RWPE2 (cell line): ENCODE measurements around the gene TFEB.

Experiments used
- ATAC-seq: fragments of 200-7000 bp; cut with Tn5 transposase; 3 replicates; pipeline ENCODE4 v1.9.1; 2021; ENCODE audit warnings: low read depth
- DNase-seq: peaks from one replicate; pipeline ENCODE4 v3.0.0-alpha.2; 2020; ENCODE audit warnings: low spot score
- H3K27ac ChIP-seq: fragments of 450-650 bp; 2 replicates; pipeline ENCODE4 v1.5.1; 2017; ENCODE audit warnings: mild to moderate bottlenecking; ENCODE audit not compliant: poor library complexity, severe bottlenecking
- H3K27me3 ChIP-seq: fragments of 250-450 bp; sonication (Bioruptor Pico); 2 replicates; pipeline ENCODE4 v1.5.1; 2021; ENCODE audit warnings: mild to moderate bottlenecking, moderate library complexity; ENCODE audit not compliant: insufficient read depth, poor library complexity, severe bottlenecking
- H3K36me3 ChIP-seq: fragments of 250-450 bp; sonication (Bioruptor Pico); 2 replicates; pipeline ENCODE4 v1.5.1; 2020; ENCODE audit warnings: low read depth, mild to moderate bottlenecking, moderate library complexity
- H3K4me1 ChIP-seq: fragments of 250-450 bp; sonication (Bioruptor Pico); 2 replicates; pipeline ENCODE4 v1.5.1; 2021; ENCODE audit warnings: mild to moderate bottlenecking, moderate library complexity; ENCODE audit not compliant: insufficient read depth, poor library complexity, severe bottlenecking
- H3K4me3 ChIP-seq: fragments of 250-450 bp; sonication (Bioruptor Pico); 2 replicates; pipeline ENCODE4 v1.5.1; 2021; ENCODE audit warnings: mild to moderate bottlenecking, moderate library complexity; ENCODE audit not compliant: severe bottlenecking
- H3K9me3 ChIP-seq: fragments of 250-450 bp; sonication (Bioruptor Pico); 2 replicates; pipeline ENCODE4 v1.5.1; 2021; ENCODE audit warnings: mild to moderate bottlenecking, moderate library complexity; ENCODE audit not compliant: severe bottlenecking
- TF ChIP-seq, protein P1 (sequence below): fragments of 450-650 bp; IDR thresholded peaks from one replicate; pipeline ENCODE4 v1.5.1; 2017; ENCODE audit warnings: mild to moderate bottlenecking, moderate library complexity; ENCODE audit not compliant: poor library complexity, severe bottlenecking

Gene TFEB

DNA sequence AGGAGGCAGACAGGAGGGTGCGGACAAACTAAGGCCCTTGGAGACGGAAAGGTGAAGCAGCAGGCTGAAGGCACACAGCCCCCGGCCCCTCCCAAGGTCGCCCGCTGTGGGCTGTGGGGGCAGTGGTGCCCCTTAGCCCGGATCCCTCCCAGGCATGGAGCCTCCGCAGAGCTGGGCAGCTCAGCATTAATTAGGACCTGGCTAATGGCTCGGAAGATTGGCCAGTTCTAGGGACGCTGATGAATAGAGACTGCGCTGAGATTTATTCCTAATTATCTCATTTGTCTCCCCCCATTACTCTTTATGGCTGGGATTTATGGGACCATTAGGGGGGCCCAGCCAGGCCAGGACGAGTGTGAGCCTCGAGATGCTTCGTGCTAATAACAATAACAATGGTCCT lies 76.8 kb downstream of the TFEB start:
- no peaks in the 10 kb centered on the region for H3K36me3 ChIP-seq
- H3K4me3 ChIP-seq, result no peak overlapping the region
- no peak for ATAC-seq
- no peak for DNase-seq
- no peak overlapping the region for H3K27ac ChIP-seq
- H3K4me1 ChIP-seq, result peaks cover 7% of the 10 kb centered on the region
- TF ChIP-seq, protein P1, sequence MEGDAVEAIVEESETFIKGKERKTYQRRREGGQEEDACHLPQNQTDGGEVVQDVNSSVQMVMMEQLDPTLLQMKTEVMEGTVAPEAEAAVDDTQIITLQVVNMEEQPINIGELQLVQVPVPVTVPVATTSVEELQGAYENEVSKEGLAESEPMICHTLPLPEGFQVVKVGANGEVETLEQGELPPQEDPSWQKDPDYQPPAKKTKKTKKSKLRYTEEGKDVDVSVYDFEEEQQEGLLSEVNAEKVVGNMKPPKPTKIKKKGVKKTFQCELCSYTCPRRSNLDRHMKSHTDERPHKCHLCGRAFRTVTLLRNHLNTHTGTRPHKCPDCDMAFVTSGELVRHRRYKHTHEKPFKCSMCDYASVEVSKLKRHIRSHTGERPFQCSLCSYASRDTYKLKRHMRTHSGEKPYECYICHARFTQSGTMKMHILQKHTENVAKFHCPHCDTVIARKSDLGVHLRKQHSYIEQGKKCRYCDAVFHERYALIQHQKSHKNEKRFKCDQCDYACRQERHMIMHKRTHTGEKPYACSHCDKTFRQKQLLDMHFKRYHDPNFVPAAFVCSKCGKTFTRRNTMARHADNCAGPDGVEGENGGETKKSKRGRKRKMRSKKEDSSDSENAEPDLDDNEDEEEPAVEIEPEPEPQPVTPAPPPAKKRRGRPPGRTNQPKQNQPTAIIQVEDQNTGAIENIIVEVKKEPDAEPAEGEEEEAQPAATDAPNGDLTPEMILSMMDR, result no peak
- H3K27me3 ChIP-seq, result peaks cover 3% of the 10 kb centered on the region
- H3K9me3 ChIP-seq, result no peaks in the 10 kb centered on the region

DNA sequence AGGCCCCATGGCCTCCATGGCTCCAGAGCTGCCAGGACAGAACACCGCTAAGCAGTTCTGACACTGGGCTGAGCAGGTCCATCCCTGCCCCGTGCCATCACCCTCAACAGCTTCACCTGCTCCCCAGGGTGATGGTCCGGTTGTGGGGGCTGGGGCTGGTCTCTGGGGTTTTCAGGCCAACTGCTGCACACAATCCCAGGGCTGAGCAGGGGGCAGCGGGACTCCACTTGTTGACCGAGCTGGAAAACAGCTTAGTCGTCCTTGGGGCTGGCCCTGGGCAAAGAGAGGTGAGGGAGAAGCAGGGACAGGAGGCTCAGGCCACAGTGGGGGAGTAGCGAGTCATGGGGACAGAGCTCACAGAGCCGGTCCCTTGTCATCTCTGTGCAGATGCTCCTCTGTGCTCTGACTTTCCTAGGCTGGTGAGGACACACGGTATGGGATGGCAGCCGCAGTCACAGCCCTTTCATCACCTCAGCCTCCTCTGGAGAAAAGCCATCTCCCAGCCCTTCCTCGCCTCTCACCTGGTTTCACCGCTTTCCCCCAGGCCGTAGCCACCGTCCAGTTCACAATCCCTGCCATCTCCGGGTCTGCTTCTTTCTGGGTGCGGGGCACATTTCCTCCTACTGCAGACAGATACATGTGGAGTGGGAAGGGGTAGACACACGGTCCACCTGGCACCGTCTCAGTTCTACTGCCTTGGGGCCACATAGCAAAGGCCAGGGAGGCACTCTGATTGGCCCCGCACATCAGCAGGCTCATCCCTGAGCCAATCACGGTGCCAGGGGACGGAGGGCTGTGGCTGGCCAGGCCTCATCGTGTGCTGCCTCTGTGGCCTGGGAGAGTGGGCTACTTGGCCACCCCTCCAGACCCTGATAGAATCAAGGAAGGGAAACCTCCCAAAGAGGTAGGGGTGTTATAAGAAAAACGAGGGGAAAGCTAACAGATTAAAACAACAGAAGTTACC lies 78.0 kb downstream of the TFEB start:
- ATAC-seq, result no peak
- no peak overlapping the region for H3K27ac ChIP-seq

DNA sequence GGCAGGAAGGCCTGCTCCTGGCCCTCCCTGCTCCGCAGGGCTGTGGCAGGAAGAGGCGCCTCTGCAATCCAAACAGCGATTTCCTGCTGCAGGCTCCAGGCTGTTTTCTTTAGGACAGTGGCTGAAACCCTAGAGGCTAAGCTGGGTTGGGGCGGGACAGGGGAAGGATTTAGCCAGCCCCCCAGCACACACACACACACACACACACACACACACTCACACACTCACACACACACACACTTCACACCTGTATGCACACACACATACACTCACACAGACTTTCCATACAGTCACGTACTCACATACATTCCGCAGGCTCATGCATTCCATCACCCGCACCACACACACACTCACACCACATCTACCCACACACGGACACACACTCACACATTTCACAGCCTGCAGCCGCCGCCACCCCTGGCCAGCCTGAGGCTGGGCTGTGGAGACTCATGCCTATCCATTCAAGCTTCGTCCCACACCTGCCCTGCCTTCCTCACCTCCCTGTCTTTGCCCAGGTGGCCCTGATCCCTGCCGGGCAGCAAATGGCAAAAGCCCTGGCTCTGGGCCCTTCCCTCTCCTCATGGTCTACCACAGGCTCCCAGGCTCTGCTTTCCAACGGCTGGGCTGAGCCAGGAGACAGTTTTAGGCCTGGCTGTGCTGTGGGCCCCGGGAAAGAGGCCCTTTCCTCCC lies 79.3 kb downstream of the TFEB start:
- peak; percentile 37 for ATAC-seq
- TF ChIP-seq, protein P1, result no peak
- peak overlapping the region; percentile 27 for H3K27ac ChIP-seq
- no peak for DNase-seq
- H3K9me3 ChIP-seq, result no peaks in the 10 kb centered on the region
- no peaks in the 10 kb centered on the region for H3K27me3 ChIP-seq
- peaks cover 7% of the 10 kb centered on the region for H3K4me1 ChIP-seq
- peaks cover 18% of the 10 kb centered on the region for H3K36me3 ChIP-seq
- H3K4me3 ChIP-seq, result no peak overlapping the region

More for the DNA sequence above, 78.0 kb downstream of the TFEB start:
- Histone ChIP-seq H3K4me3 (no peak overlapping the region), H3K27me3 (peaks cover 3% of the 10 kb centered on the region), H3K36me3 (peaks cover 7% of the 10 kb centered on the region; the same call in 1 of the 2 replicates), H3K4me1 (peaks cover 7% of the 10 kb centered on the region), H3K9me3 (no peaks in the 10 kb centered on the region)
- TF ChIP-seq, protein P1, result no peak
- DNase-seq, result no peak

DNA sequence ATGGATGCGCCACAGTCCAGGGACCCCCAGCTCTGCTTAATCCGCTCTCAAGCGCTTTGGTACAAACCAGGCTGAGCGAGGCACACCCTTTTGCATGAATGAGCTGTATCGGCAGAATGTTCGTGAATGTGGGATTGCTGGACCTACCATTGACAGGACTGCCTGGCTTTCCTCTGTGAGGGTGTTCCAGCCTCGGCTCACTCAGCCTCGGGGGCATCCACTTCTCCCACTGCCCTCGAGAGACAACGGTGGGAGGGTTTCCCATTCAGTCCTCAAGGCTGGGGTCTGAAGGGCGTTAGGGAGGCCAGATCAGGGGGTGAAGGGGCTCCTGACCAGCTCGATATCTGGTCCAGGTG lies 79.8 kb downstream of the TFEB start:
- no peak for DNase-seq
- Histone ChIP-seq H3K4me1 (peaks cover 7% of the 10 kb centered on the region), H3K9me3 (no peaks in the 10 kb centered on the region), H3K4me3 (no peak overlapping the region), H3K27me3 (no peaks in the 10 kb centered on the region), H3K36me3 (peaks cover 22% of the 10 kb centered on the region), H3K27ac (peak overlapping the region; percentile 27)
- TF ChIP-seq, protein P1, result no peak
- ATAC-seq, result peak; percentile 6; the same call in 1 of the 3 replicates
